SH-SY5Y (cell line): ENCODE results near the gene CYB561D2.

ENCODE experiments used
- GATA2 ChIP-seq: IDR thresholded peaks from 2 replicates; pipeline ENCODE4 v1.6.1; 2011; ENCODE audit warnings: mild to moderate bottlenecking, low read depth, low read length
- GATA3 ChIP-seq: IDR thresholded peaks from 2 replicates; pipeline ENCODE4 v1.6.1; 2011; ENCODE audit warnings: low read depth, mild to moderate bottlenecking, low read length, moderate library complexity

- TF ChIP-seq GATA2 (no peak), GATA3 (no peak)
Observed at GRCh38 chr3:50327129-50327528, 23.5 kb upstream of the CYB561D2 start.
